Type B pancreatic cell (in vitro differentiated cells): ENCODE results near the gene DAPP1. TPM values are rescaled to one million over a fixed set of nuclear protein-coding genes. Genes with fewer than 3 reads are reported as not detected.

Experiments
- DNase-seq: peaks from one replicate; pipeline ENCODE4 v3.0.0; 2021; ENCODE audit warnings: mixed read lengths; ENCODE audit not compliant: unreplicated experiment; ENCODE audit errors: extremely low spot score
- H3K27ac Mint-ChIP-seq: 2 replicates; pipeline ENCODE4 v1.8.0; 2021; ENCODE audit warnings: mild to moderate bottlenecking, mixed read lengths
- H3K27me3 Mint-ChIP-seq: 2 replicates; pipeline ENCODE4 v1.8.0; 2021; ENCODE audit warnings: mixed read lengths
- H3K36me3 Mint-ChIP-seq: 2 replicates; pipeline ENCODE4 v1.8.0; 2021; ENCODE audit warnings: mixed read lengths
- H3K4me1 Mint-ChIP-seq: one replicate; pipeline ENCODE4 v1.8.0; 2021; ENCODE audit warnings: mixed read lengths; ENCODE audit not compliant: unreplicated experiment
- H3K4me3 Mint-ChIP-seq: 2 replicates; pipeline ENCODE4 v1.8.0; 2021; ENCODE audit warnings: mild to moderate bottlenecking, mixed read lengths
- H3K9me3 Mint-ChIP-seq: 2 replicates; pipeline ENCODE4 v1.8.0; 2021; ENCODE audit warnings: mixed read lengths
- total RNA-seq: library from RNA; stranded (reverse); gene quantifications from 2 replicates; pipeline ENCODE4 v1.2.1, GENCODE V29; 2021; ENCODE audit warnings: low replicate concordance
- TF ChIP-seq, protein P1 (sequence below): fragments of 200-600 bp; sonication (generic); conservative IDR thresholded peaks from 2 replicates; pipeline ENCODE4 v1.5.0; 2021; ENCODE audit warnings: antibody characterized with exemption, mild to moderate bottlenecking

Gene DAPP1
- total RNA-seq, 1 donor from 2014 or later: 10.6 TPM

DNA sequence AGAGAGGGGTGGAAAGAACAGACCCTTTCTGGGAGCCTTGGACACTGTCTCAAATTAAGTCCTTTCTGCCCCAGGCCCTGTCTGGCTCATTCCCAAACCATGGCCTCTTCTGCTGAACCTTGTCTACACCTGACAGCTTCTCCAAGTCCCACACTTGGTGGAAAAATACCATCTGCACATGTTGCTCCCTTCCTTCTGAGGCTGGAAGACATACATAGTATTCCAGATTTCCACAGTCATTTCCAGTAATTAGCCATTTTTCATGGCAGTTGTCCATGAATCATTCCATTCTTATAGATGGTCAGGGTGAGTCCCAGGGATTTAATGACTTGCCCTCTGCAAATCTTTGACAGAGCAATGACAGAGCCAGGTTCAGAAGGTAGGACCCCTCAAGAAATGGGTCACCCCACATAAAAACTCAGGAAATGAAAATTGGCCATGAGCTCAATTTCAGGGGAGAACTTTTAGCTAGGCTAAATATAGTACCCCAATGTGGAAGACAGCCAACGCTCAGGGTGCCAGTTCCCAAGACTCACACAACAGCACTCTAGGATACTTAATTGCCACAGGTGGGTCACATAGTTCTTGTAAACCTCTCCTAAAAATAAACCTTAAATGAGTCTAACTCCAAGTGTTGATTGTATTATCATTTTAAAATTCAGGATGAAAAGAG lies 16.2 kb upstream of the DAPP1 start:
- TF ChIP-seq, protein P1, sequence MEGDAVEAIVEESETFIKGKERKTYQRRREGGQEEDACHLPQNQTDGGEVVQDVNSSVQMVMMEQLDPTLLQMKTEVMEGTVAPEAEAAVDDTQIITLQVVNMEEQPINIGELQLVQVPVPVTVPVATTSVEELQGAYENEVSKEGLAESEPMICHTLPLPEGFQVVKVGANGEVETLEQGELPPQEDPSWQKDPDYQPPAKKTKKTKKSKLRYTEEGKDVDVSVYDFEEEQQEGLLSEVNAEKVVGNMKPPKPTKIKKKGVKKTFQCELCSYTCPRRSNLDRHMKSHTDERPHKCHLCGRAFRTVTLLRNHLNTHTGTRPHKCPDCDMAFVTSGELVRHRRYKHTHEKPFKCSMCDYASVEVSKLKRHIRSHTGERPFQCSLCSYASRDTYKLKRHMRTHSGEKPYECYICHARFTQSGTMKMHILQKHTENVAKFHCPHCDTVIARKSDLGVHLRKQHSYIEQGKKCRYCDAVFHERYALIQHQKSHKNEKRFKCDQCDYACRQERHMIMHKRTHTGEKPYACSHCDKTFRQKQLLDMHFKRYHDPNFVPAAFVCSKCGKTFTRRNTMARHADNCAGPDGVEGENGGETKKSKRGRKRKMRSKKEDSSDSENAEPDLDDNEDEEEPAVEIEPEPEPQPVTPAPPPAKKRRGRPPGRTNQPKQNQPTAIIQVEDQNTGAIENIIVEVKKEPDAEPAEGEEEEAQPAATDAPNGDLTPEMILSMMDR: no peak
- no peak for DNase-seq
- no peaks in the 10 kb centered on the region for H3K36me3 Mint-ChIP-seq
- H3K4me3 Mint-ChIP-seq: no peak overlapping the region
- H3K9me3 Mint-ChIP-seq: no peaks in the 10 kb centered on the region
- H3K27me3 Mint-ChIP-seq: peaks cover 6% of the 10 kb centered on the region
- no peak overlapping the region for H3K27ac Mint-ChIP-seq
- no peaks in the 10 kb centered on the region for H3K4me1 Mint-ChIP-seq

DNA sequence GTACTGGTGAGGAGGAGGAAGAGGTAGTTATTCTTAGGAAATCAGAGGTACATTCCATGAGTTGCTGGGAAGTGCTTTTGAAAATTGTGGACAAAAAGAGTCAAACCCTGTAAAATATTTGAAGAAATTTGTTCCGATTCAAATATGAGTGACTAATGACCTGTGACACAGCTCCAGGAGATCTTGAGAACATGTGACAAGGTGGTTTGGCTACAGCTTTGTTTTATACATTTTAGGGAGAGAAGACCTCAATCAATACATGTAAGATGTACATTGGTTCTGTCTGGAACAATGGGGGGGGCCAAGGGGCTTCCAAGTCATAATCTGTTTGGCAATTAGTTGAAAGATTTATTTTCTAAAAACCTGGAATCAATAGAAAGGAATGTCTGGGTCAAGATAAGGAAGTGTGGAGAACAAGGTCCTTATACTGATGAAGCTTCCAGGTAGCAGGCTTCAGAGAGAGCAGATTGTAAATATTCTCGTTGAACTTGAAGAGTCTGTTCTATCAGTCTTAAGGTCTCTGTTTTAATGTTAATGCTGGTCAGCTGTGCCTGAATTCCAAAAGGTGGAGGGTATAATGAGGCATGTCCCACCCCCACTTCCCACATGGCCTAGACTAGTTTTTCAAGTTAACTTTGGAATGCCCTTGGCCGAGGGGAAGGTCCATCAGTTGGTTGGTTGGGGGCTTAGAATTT lies 15.5 kb upstream of the DAPP1 start:
- Mint-ChIP-seq H3K36me3 (no peaks in the 10 kb centered on the region), H3K9me3 (no peaks in the 10 kb centered on the region), H3K27ac (no peak overlapping the region), H3K27me3 (peaks cover 6% of the 10 kb centered on the region), H3K4me3 (no peak overlapping the region), H3K4me1 (no peaks in the 10 kb centered on the region)
- TF ChIP-seq, protein P1: no peak
- no peak for DNase-seq

DNA sequence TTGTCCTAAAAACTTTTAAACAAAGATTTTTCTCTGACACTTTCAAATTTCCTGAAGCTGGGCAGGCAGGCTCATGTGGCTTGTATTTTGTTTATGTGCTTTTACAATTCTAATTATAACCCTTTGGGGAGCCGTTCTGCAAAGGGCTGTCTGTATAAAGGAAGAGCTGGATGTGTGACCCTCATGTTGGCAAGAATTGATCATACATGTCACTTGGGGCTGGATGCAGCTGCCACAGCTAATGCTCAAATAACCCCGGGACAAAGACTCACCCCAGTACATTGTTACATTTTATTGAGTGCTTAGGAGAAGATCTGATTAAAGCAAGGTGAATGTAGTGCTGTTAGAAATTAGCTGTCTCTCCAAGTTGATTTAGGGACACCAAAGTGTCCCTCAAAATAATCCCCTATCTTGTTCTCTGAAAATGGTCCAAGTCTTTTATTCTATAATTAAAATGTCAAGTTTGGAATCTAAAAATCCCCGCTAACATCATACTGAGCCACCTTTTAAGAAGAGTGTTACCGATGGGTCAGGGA lies 13.0 kb upstream of the DAPP1 start:
- H3K4me3 Mint-ChIP-seq: no peak overlapping the region
- TF ChIP-seq, protein P1: no peak
- H3K9me3 Mint-ChIP-seq: no peaks in the 10 kb centered on the region
- H3K27ac Mint-ChIP-seq: no peak overlapping the region
- H3K27me3 Mint-ChIP-seq: peaks cover 11% of the 10 kb centered on the region
- no peaks in the 10 kb centered on the region for H3K36me3 Mint-ChIP-seq
- no peaks in the 10 kb centered on the region for H3K4me1 Mint-ChIP-seq
- DNase-seq: no peak

DNA sequence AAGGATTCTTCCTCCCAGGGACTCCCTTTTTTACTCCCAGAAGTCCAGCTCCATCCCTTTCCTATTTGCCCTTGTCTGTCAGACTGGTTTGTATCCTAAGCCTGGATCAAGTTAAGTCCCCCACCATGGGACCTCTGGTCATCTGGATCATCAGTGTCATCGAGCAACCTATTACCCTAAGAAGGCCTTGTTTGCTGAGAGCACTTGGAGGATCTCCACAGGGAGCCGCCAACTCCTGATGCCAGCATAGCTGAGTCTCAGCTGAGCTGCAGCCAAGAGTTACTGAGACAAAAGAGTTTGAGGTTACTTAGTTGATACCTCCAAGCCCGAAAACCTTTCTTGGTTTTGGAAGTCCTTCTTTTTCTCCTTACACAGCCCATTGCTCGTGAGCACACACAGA lies 10.1 kb upstream of the DAPP1 start:
- no peak overlapping the region for H3K27ac Mint-ChIP-seq
- no peaks in the 10 kb centered on the region for H3K9me3 Mint-ChIP-seq
- H3K36me3 Mint-ChIP-seq: no peaks in the 10 kb centered on the region
- TF ChIP-seq, protein P1: no peak
- peaks cover 5% of the 10 kb centered on the region for H3K27me3 Mint-ChIP-seq
- no peaks in the 10 kb centered on the region for H3K4me1 Mint-ChIP-seq
- no peak overlapping the region for H3K4me3 Mint-ChIP-seq
- DNase-seq: no peak

DNA sequence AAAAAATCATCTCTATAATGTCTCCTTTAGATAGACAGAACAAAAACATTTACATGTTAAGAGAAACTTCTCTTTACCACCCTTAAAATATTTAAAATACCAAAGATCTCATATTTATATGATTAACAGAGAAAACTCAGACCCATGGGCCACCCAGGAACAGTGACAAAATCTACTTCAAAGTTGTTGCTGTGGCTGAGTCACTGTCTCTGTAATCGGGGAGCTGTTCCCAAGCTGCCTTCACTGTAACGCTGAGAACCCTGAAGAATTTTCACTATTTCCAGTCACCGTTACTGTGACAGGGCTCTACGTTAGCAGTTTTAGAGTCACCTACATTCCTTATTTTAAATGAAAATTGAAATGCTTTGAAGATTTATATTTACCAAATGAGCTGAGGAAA lies 9.0 kb upstream of the DAPP1 start:
- DNase-seq: no peak
- TF ChIP-seq, protein P1: no peak
- no peak overlapping the region for H3K27ac Mint-ChIP-seq
- peaks cover 5% of the 10 kb centered on the region for H3K27me3 Mint-ChIP-seq
- H3K36me3 Mint-ChIP-seq: no peaks in the 10 kb centered on the region
- H3K4me3 Mint-ChIP-seq: no peak overlapping the region
- H3K4me1 Mint-ChIP-seq: no peaks in the 10 kb centered on the region
- no peaks in the 10 kb centered on the region for H3K9me3 Mint-ChIP-seq
